HEK293 (cell line): Measurements from ENCODE around the gene GRM4.
A peak's percentile ranks its signal among the peaks of the same experiment; 100 is the strongest.

Source experiments
- AEBP2 ChIP-seq: fragments of 450-650 bp; formaldehyde crosslinking; IDR thresholded peaks from 2 replicates; pipeline ENCODE4 v1.5.1; 2016; ENCODE audit warnings: missing biosample characterization, missing genetic modification characterization, borderline replicate concordance
- CTCF ChIP-seq: fragments of 450-650 bp; formaldehyde crosslinking; IDR thresholded peaks from 2 replicates; pipeline ENCODE4 v1.5.1; 2016; ENCODE audit warnings: missing biosample characterization, missing genetic modification characterization
- HOXA7 ChIP-seq: sonication (generic); formaldehyde crosslinking; IDR thresholded peaks from 2 replicates; pipeline ENCODE4 v1.8.1; 2022; ENCODE audit warnings: missing genetic modification reagents, borderline replicate concordance
- KLF8 ChIP-seq: fragments of 450-650 bp; formaldehyde crosslinking; IDR thresholded peaks from 2 replicates; pipeline ENCODE4 v1.5.1; 2016; ENCODE audit warnings: missing biosample characterization, missing genetic modification characterization
- REST ChIP-seq: fragments of 450-650 bp; formaldehyde crosslinking; IDR thresholded peaks from 2 replicates; pipeline ENCODE4 v1.5.1; 2016; ENCODE audit warnings: missing biosample characterization, missing genetic modification characterization
- ZNF138 ChIP-seq: fragments of 450-650 bp; formaldehyde crosslinking; IDR thresholded peaks from 2 replicates; pipeline ENCODE4 v1.5.1; 2016; ENCODE audit warnings: missing biosample characterization, missing genetic modification characterization, borderline replicate concordance
- ZNF549 ChIP-seq: fragments of 450-650 bp; IDR thresholded peaks from 2 replicates; pipeline ENCODE4 v1.5.1; 2018; ENCODE audit warnings: missing biosample characterization, missing genetic modification characterization, mild to moderate bottlenecking, inconsistent platforms, moderate library complexity
- ZNF626 ChIP-seq: fragments of 450-650 bp; sonication (Bioruptor Pico); formaldehyde crosslinking; IDR thresholded peaks from 2 replicates; pipeline ENCODE4 v1.5.1; 2018; ENCODE audit warnings: missing biosample characterization, missing genetic modification characterization, inconsistent platforms
- ZNF843 ChIP-seq: fragments of 450-650 bp; formaldehyde crosslinking; IDR thresholded peaks from 2 replicates; pipeline ENCODE4 v1.5.1; 2016; ENCODE audit warnings: missing biosample characterization, missing genetic modification characterization
- ZSCAN4 ChIP-seq: fragments of 450-650 bp; formaldehyde crosslinking; IDR thresholded peaks from 2 replicates; pipeline ENCODE4 v1.5.1; 2017; ENCODE audit warnings: missing biosample characterization, missing genetic modification characterization

GRCh38 chr6:34132486-34133185 is 13.3 kb downstream of the GRM4 start:
- TF ChIP-seq CTCF (tag by site-specific recombination) (no peak), ZSCAN4 (tag by site-specific recombination) (no peak), REST (tag by site-specific recombination) (peak; percentile 98), ZNF843 (tag by site-specific recombination) (no peak), ZNF626 (tag by site-specific recombination) (no peak), ZNF549 (tag by site-specific recombination) (no peak), HOXA7 (no peak), AEBP2 (tag by site-specific recombination) (no peak), ZNF138 (no peak), KLF8 (tag by site-specific recombination) (no peak)
